GM18861 (cell line): ENCODE results near the gene UBXN2A.
"Not testable (repeated sequence)": the region's sequence is repeated elsewhere in the genome, so short reads cannot be mapped to it uniquely, and the experiment has no call there.

ENCODE experiments used
- ATAC-seq: cut with Tn5 transposase; IDR thresholded peaks from one replicate; pipeline ENCODE4 v1.9.1; 2021; ENCODE audit not compliant: unreplicated experiment

The UBXN2A gene

GRCh38 chr2:23940718-23941620, 706 bp downstream of the UBXN2A start:
- ATAC-seq, result peak; percentile 45

GRCh38 chr2:23941644-23942043, 1.4 kb downstream of the UBXN2A start:
- ATAC-seq, result no peak

GRCh38 chr2:23943666-23944065, 3.4 kb downstream of the UBXN2A start:
- ATAC-seq, result no peak

GRCh38 chr2:23944527-23944926, 4.3 kb downstream of the UBXN2A start:
- ATAC-seq, result no peak

GRCh38 chr2:23944976-23945375, 4.7 kb downstream of the UBXN2A start:
- ATAC-seq, result no peak

GRCh38 chr2:23947350-23947749, 7.1 kb downstream of the UBXN2A start:
- ATAC-seq, result no peak

GRCh38 chr2:23952558-23952957, 12.3 kb downstream of the UBXN2A start:
- not testable (repeated sequence) for ATAC-seq

- no peak for ATAC-seq
Measured at GRCh38 chr2:23953625-23954024, 13.4 kb downstream of the UBXN2A start.

GRCh38 chr2:23954325-23955014, 14.2 kb downstream of the UBXN2A start:
- no peak for ATAC-seq

- ATAC-seq, result no peak
Measured at GRCh38 chr2:23967846-23968245, 27.6 kb downstream of the UBXN2A start.

GRCh38 chr2:23976883-23977282, 36.6 kb downstream of the UBXN2A start:
- ATAC-seq, result no peak

- ATAC-seq, result no peak
Measured at GRCh38 chr2:23988371-23988770, 48.1 kb downstream of the UBXN2A start.

- ATAC-seq, result no peak
Measured at GRCh38 chr2:23992931-23993330, 52.7 kb downstream of the UBXN2A start.

GRCh38 chr2:23993736-23994269, 53.5 kb downstream of the UBXN2A start:
- no peak for ATAC-seq

- ATAC-seq, result no peak
Measured at GRCh38 chr2:23994567-23994966, 54.3 kb downstream of the UBXN2A start.

- ATAC-seq, result no peak
Measured at GRCh38 chr2:24007693-24008092, 67.4 kb downstream of the UBXN2A start.

- no peak for ATAC-seq
Measured at GRCh38 chr2:24008672-24009366, 68.6 kb downstream of the UBXN2A start.

- no peak for ATAC-seq
Measured at GRCh38 chr2:24009367-24009679, 69.1 kb downstream of the UBXN2A start.

GRCh38 chr2:24009680-24010476, 69.6 kb downstream of the UBXN2A start, which contains the start of gene MFSD2B:
MFSD2B (plus strand) TSS chr2:24010085; CDS start chr2:24010097, 12 bp downstream.
- no peak for ATAC-seq

GRCh38 chr2:24010477-24011249, 70.4 kb downstream of the UBXN2A start:
- no peak for ATAC-seq
